Esophagus muscularis mucosa (tissue), 4 donors: ENCODE results near the gene HOXD8. TPM values are rescaled to one million over a fixed set of nuclear protein-coding genes. Genes with fewer than 3 reads are reported as not detected.

Experiments
- DNase-seq: peaks from one replicate; pipeline ENCODE4 v3.0.0-alpha.2; 2017; ENCODE audit errors: extremely low spot score
- H3K27ac ChIP-seq, 4 donors: fragments of 200-600 bp; sonication (generic); replicated peaks in 1 of 4; 1 replicate in 3 of 4; 2 replicates in 1 of 4; pipeline ENCODE4 v1.5.1; 2016 to 2019; ENCODE audit warnings: mild to moderate bottlenecking in 1 of 4
- H3K27me3 ChIP-seq, 4 donors: fragments of 200-600 bp; sonication (generic); one replicate each; pipeline versions ENCODE4 v1.5.1 to v1.6.0; 2016 to 2019
- H3K36me3 ChIP-seq, 4 donors: fragments of 200-600 bp; sonication (generic); one replicate each; pipeline ENCODE4 v1.5.1; 2016 to 2019
- H3K4me1 ChIP-seq, 4 donors: fragments of 200-600 bp; sonication (generic); one replicate each; pipeline ENCODE4 v1.5.1; 2016 to 2019
- H3K4me3 ChIP-seq, 4 donors: fragments of 200-600 bp; sonication (generic); 1 replicate in 2 of 4; 2 replicates in 2 of 4; pipeline ENCODE4 v1.5.1; 2016 to 2019; ENCODE audit warnings: mild to moderate bottlenecking in 4 of 4, moderate library complexity in 1 of 4
- H3K9me3 ChIP-seq, 4 donors: fragments of 200-600 bp; sonication (generic); 1 replicate in 3 of 4; 2 replicates in 1 of 4; pipeline ENCODE4 v1.5.1; 2016 to 2019
- EP300 ChIP-seq: sonication (generic); formaldehyde crosslinking; IDR thresholded peaks from one replicate; pipeline ENCODE4 v1.6.1; 2017; ENCODE audit warnings: antibody characterized with exemption
- POLR2A ChIP-seq: fragments of 450-650 bp; IDR thresholded peaks from one replicate; pipeline ENCODE4 v1.6.1; 2017; ENCODE audit warnings: antibody characterized with exemption, moderate library complexity, mild to moderate bottlenecking, low read depth
- POLR2AphosphoS5 ChIP-seq, 2 donors: sonication (generic); formaldehyde crosslinking; IDR thresholded peaks; one replicate each; pipeline ENCODE4 v1.6.1; 2017; ENCODE audit warnings: antibody characterized with exemption in 2 of 2
- WGBS: methylation state at CpG from one replicate; pipeline ENCODE4 v1.1.5; 2018; 5-methylcytosine and 5-hydroxymethylcytosine counted together
- intact Hi-C: fragments of 100-400 bp; cut with DNase I; formaldehyde crosslinking; loops from one replicate; pipeline ENCODE4 v1.15.1; 2023
- total RNA-seq, 4 donors: library from RNA; depleted of rRNA; stranded (reverse); fragments of >200 nt; gene quantifications; one replicate each; pipeline versions ENCODE4 v1.1.0 to v1.2.1, GENCODE V29; 2016
- TF ChIP-seq, protein P1 (sequence below), 3 experiments: fragments of 200-600 bp in 2 of 3; fragments of 450-650 bp in 1 of 3; sonication (generic) in 2 of 3; IDR thresholded peaks; one replicate each; pipeline ENCODE4 v1.5.1; 2017 to 2019; ENCODE audit warnings: antibody characterized with exemption in 3 of 3, mild to moderate bottlenecking in 2 of 3, moderate library complexity in 1 of 3

Gene HOXD8
- total RNA-seq, 4 donors from 2014 or later, result 3.7 to 4.8 (median 4.3) TPM

- Histone ChIP-seq H3K4me1 (peaks cover 20 to 66% (median 58%) of the 10 kb centered on the region in 4 donors), H3K4me3 (no peak overlapping the region), H3K36me3 (no peaks in the 10 kb centered on the region), H3K9me3 (no peaks in the 10 kb centered on the region), H3K27ac (no peak overlapping the region), H3K27me3 (peaks cover 12 to 99% (median 91%) of the 10 kb centered on the region in 4 donors)
- no peak for DNase-seq
- 26% methylated on average over 7 of the region's 7 CpGs for WGBS
- TF ChIP-seq EP300 (no peak), POLR2A (no peak), POLR2AphosphoS5 (IDR thresholded peaks at IDR 0.05) (no peak)
- TF ChIP-seq, protein P1, sequence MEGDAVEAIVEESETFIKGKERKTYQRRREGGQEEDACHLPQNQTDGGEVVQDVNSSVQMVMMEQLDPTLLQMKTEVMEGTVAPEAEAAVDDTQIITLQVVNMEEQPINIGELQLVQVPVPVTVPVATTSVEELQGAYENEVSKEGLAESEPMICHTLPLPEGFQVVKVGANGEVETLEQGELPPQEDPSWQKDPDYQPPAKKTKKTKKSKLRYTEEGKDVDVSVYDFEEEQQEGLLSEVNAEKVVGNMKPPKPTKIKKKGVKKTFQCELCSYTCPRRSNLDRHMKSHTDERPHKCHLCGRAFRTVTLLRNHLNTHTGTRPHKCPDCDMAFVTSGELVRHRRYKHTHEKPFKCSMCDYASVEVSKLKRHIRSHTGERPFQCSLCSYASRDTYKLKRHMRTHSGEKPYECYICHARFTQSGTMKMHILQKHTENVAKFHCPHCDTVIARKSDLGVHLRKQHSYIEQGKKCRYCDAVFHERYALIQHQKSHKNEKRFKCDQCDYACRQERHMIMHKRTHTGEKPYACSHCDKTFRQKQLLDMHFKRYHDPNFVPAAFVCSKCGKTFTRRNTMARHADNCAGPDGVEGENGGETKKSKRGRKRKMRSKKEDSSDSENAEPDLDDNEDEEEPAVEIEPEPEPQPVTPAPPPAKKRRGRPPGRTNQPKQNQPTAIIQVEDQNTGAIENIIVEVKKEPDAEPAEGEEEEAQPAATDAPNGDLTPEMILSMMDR (IDR thresholded peaks at IDR 0.05), result no peak
- intact Hi-C loops, result no loop called here
These were observed 26.3 kb upstream of the HOXD8 start for GRCh38 chr2:176103194-176103593.

DNA sequence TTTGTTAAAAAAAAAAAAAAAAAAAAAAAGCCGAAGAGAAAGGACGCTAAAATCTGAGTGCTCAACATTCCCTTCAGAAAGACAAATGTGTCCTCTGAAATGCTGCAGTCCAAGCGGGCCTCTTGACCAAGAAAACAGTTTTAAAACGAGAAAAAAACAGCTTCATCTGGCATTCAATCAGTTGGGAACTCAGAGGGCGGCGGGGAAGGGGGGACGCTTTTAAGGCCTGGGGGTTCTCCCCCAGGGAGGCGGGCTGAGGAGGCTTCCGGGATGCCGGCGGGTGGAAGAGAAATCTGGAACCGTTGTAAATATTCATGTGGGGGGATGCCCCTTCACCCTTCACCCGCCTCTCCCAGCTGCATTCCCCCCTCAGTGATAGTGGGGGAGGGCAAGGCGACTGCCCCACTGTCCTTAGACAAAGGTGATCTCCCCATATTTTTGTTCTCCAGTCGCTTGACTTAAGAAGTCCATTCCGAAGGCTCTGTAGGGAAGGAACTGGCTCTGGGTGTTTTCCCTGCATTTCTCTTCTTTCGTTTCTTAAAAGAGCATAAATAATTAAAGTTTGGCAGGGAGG is 25.7 kb upstream of the HOXD8 start:
- Histone ChIP-seq H3K27ac (no peak overlapping the region), H3K4me3 (peak overlapping the region in 1 of 4 donors; percentile 22), H3K27me3 (peaks cover 12 to 99% (median 90%) of the 10 kb centered on the region in 4 donors), H3K9me3 (no peaks in the 10 kb centered on the region), H3K4me1 (peaks cover 22 to 67% (median 60%) of the 10 kb centered on the region in 4 donors), H3K36me3 (no peaks in the 10 kb centered on the region)
- no peak for TF ChIP-seq POLR2AphosphoS5 (IDR thresholded peaks at IDR 0.05)
- TF ChIP-seq, protein P1 (IDR thresholded peaks at IDR 0.05), result no peak
- TF ChIP-seq EP300, result no peak
- no peak for TF ChIP-seq POLR2A
- no peak for DNase-seq
- intact Hi-C loops, result no loop called here
- WGBS, result 5% methylated on average over 17 of the region's 17 CpGs

GRCh38 chr2:176104316-176105077 is 25.0 kb upstream of the HOXD8 start:
- Histone ChIP-seq H3K4me1 (peaks cover 26 to 67% (median 59%) of the 10 kb centered on the region in 4 donors), H3K9me3 (no peaks in the 10 kb centered on the region), H3K4me3 (peak overlapping the region in 2 of 4 donors; percentile 4 to 22), H3K36me3 (no peaks in the 10 kb centered on the region), H3K27ac (no peak overlapping the region), H3K27me3 (peaks cover 12 to 99% (median 90%) of the 10 kb centered on the region in 4 donors)
- DNase-seq, result no peak
- intact Hi-C loops, result no loop called here
- TF ChIP-seq, protein P1 (IDR thresholded peaks at IDR 0.05), result no peak
- no peak for TF ChIP-seq POLR2A
- no peak for TF ChIP-seq EP300
- no peak for TF ChIP-seq POLR2AphosphoS5 (IDR thresholded peaks at IDR 0.05)
- 3% methylated on average over 51 of the region's 56 CpGs for WGBS

- no peak overlapping the region for H3K27ac ChIP-seq
- whole genome bisulfite sequencing, result 5% methylated on average over 24 of the region's 25 CpGs
- no peak for DNase-seq
- H3K27me3 ChIP-seq, result peaks cover 12 to 99% (median 90%) of the 10 kb centered on the region in 4 donors
- H3K4me1 ChIP-seq, result peaks cover 26 to 60% (median 52%) of the 10 kb centered on the region in 4 donors
- intact Hi-C loops, result no loop called here
- TF ChIP-seq EP300, result no peak
- no peak for TF ChIP-seq POLR2A
- TF ChIP-seq POLR2AphosphoS5 (IDR thresholded peaks at IDR 0.05), result no peak
- TF ChIP-seq, protein P1 (IDR thresholded peaks at IDR 0.05), result no peak
- no peaks in the 10 kb centered on the region for H3K9me3 ChIP-seq
- peak overlapping the region in 2 of 4 donors; percentile 4 to 22 for H3K4me3 ChIP-seq
- no peaks in the 10 kb centered on the region for H3K36me3 ChIP-seq
These were observed 24.3 kb upstream of the HOXD8 start for GRCh38 chr2:176105078-176105729.
